PC-3 (cell line): ENCODE data around the gene ZNF43. TPM values are rescaled to one million over a fixed set of nuclear protein-coding genes. Genes with fewer than 3 reads are reported as not detected.
"Not testable (repeated sequence)": the region's sequence is repeated elsewhere in the genome, so short reads cannot be mapped to it uniquely, and the experiment has no call there.

Source experiments
- ATAC-seq: fragments of 200-7000 bp; cut with Tn5 transposase; 2 replicates; pipeline ENCODE4 v1.9.1; 2020; ENCODE audit warnings: mild to moderate bottlenecking, moderate library complexity
- BruUV-seq: library from RNA; stranded (reverse); fragments of 400-500 nt; replicated peaks from 2 replicates; lab custom pipeline; 2021; lab: Mats Ljungman, UMichigan
- CTCF ChIA-PET: fragments of 300-600 bp; sonication (Branson Sonifier 250); formaldehyde crosslinking; loops from one replicate; lab custom pipeline; 2022; ENCODE audit warnings: antibody characterized with exemption; lab: Charles Lee
- POLR2A ChIA-PET: fragments of 300-600 bp; sonication (Branson Sonifier 250); formaldehyde crosslinking; loops from one replicate; lab custom pipeline; 2022; ENCODE audit warnings: antibody characterized with exemption; ENCODE audit not compliant: unreplicated experiment; lab: Charles Lee
- DNase-seq: peaks from one replicate; pipeline ENCODE4 v3.0.0-alpha.2; 2015
- H2AFZ ChIP-seq: fragments of 300-600 bp; sonication (generic); 2 replicates; pipeline ENCODE4 v1.6.0; 2016; ENCODE audit warnings: antibody characterized with exemption, low read length
- H3F3A ChIP-seq: fragments of 300-600 bp; sonication (generic); one replicate; pipeline ENCODE4 v1.6.0; 2017; ENCODE audit warnings: antibody characterized with exemption, low read length, control low read depth, mild to moderate bottlenecking; ENCODE audit not compliant: unreplicated experiment
- H3K27ac ChIP-seq: fragments of 300-600 bp; sonication (generic); 2 replicates; pipeline ENCODE4 v1.5.1; 2016; ENCODE audit warnings: mild to moderate bottlenecking, low read length
- H3K27me3 ChIP-seq: fragments of 300-600 bp; sonication (generic); 2 replicates; pipeline ENCODE4 v1.6.1; 2016; ENCODE audit warnings: low read length, mixed read lengths
- H3K36me3 ChIP-seq: fragments of 300-600 bp; sonication (generic); 2 replicates; pipeline ENCODE4 v1.6.1; 2016; ENCODE audit warnings: low read depth, mixed run types, low read length, mixed read lengths
- H3K4me1 ChIP-seq: fragments of 300-600 bp; sonication (generic); 2 replicates; pipeline ENCODE4 v1.5.1; 2016; ENCODE audit warnings: low read length; ENCODE audit not compliant: insufficient read depth
- H3K4me2 ChIP-seq: fragments of 300-600 bp; sonication (generic); 2 replicates; pipeline ENCODE4 v1.6.0; 2016; ENCODE audit warnings: low read length
- H3K4me3 ChIP-seq: fragments of 300-600 bp; sonication (generic); 2 replicates; pipeline ENCODE4 v1.5.1; 2016; ENCODE audit warnings: mild to moderate bottlenecking, low read length, mixed read lengths
- H3K79me2 ChIP-seq: fragments of 300-600 bp; sonication (generic); 2 replicates; pipeline ENCODE4 v1.6.1; 2017; ENCODE audit warnings: low read length, mixed read lengths
- H3K9ac ChIP-seq: fragments of 300-600 bp; sonication (generic); 2 replicates; pipeline ENCODE4 v1.6.0; 2016; ENCODE audit warnings: mild to moderate bottlenecking, low read length
- H3K9me2 ChIP-seq: fragments of 300-600 bp; sonication (generic); replicated peaks from 2 replicates; pipeline ENCODE4 v1.6.1; 2016; ENCODE audit warnings: mixed run types, low read length, mixed read lengths
- H3K9me3 ChIP-seq: fragments of 300-600 bp; sonication (generic); 2 replicates; pipeline ENCODE4 v1.6.1; 2016; ENCODE audit warnings: low read length, mixed read lengths
- H4K20me1 ChIP-seq: fragments of 300-600 bp; sonication (generic); 2 replicates; pipeline ENCODE4 v1.6.1; 2016; ENCODE audit warnings: low read length, mixed read lengths
- EZH2 ChIP-seq: fragments of 300-600 bp; sonication (generic); IDR thresholded peaks from one replicate; pipeline ENCODE4 v1.6.1; 2017; ENCODE audit warnings: antibody characterized with exemption, mild to moderate bottlenecking, low read length; ENCODE audit not compliant: unreplicated experiment
- EZH2phosphoT487 ChIP-seq: fragments of 300-600 bp; sonication (generic); IDR thresholded peaks from 2 replicates; pipeline ENCODE4 v1.6.1; 2018; ENCODE audit warnings: mild to moderate bottlenecking, antibody characterized with exemption, low read length, borderline replicate concordance
- intact Hi-C: fragments of 100-400 bp; cut with micrococcal nuclease; formaldehyde crosslinking; loops from 2 replicates; pipeline ENCODE4 v1.9.0; 2023
- total RNA-seq: library from RNA; depleted of rRNA; stranded (reverse); fragments of >200 nt; gene quantifications from 2 replicates; pipeline ENCODE4 v1.2.3, GENCODE V29; 2014
- TF ChIP-seq, protein P1 (sequence below): fragments of 300-600 bp; sonication (generic); conservative IDR thresholded peaks from 2 replicates; pipeline ENCODE4 v1.5.1; 2017; ENCODE audit warnings: antibody characterized with exemption, low read depth, mild to moderate bottlenecking, low read length

Gene ZNF43
- total RNA-seq, 1 experiment from 2014 or later: 1.9 TPM

DNA sequence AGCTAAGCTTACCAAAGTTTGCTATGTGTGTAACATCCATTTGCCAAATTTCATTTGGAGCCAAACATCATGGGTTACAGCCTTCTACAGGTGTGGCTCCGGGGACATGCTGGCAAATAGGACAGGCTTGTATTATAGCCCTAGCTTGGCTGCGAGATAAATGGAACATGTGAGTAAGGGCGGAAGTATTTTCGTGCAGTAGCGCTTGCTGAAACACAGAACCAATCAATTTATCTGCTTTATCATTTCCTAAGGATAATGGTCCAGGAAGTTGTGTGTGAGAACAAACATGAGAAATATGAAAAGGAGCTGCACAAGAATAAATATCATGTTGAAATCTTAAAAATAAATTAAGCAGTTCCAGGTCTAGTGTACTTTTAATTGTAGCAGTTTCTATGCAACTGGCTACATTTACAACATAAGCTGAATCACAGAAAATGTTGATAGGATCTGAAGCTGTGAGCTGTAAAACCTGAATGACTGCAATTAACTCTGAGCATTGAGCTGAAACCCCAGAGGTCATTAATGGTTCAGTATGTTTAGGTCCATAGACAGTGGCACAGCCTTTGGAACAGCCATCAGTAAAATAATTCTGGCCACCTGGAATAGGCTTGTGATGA, 46.4 kb downstream of the ZNF43 start:
- POLR2A ChIA-PET: no interaction called here
- DNase-seq (no peak), ATAC-seq (no peak)
- Histone ChIP-seq H3K9me2 (no peaks in the 10 kb centered on the region), H3F3A (no peaks in the 10 kb centered on the region), H3K9me3 (peaks cover 27% of the 10 kb centered on the region; the same call in 1 of the 2 replicates), H3K27ac (no peak overlapping the region), H2AFZ (no peak overlapping the region), H3K4me1 (no peaks in the 10 kb centered on the region), H3K4me3 (no peak overlapping the region), H3K9ac (no peak overlapping the region), H3K36me3 (no peaks in the 10 kb centered on the region; the same call in 1 of the 2 replicates), H3K79me2 (no peaks in the 10 kb centered on the region), H4K20me1 (no peaks in the 10 kb centered on the region), H3K27me3 (no peaks in the 10 kb centered on the region), H3K4me2 (no peak overlapping the region)
- no peak for TF ChIP-seq EZH2phosphoT487
- TF ChIP-seq, protein P1, sequence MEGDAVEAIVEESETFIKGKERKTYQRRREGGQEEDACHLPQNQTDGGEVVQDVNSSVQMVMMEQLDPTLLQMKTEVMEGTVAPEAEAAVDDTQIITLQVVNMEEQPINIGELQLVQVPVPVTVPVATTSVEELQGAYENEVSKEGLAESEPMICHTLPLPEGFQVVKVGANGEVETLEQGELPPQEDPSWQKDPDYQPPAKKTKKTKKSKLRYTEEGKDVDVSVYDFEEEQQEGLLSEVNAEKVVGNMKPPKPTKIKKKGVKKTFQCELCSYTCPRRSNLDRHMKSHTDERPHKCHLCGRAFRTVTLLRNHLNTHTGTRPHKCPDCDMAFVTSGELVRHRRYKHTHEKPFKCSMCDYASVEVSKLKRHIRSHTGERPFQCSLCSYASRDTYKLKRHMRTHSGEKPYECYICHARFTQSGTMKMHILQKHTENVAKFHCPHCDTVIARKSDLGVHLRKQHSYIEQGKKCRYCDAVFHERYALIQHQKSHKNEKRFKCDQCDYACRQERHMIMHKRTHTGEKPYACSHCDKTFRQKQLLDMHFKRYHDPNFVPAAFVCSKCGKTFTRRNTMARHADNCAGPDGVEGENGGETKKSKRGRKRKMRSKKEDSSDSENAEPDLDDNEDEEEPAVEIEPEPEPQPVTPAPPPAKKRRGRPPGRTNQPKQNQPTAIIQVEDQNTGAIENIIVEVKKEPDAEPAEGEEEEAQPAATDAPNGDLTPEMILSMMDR: no peak
- no peak for TF ChIP-seq EZH2
- intact Hi-C loops: no loop called here
- BruUV-seq: no TSS peak
- CTCF ChIA-PET: no interaction called here

DNA sequence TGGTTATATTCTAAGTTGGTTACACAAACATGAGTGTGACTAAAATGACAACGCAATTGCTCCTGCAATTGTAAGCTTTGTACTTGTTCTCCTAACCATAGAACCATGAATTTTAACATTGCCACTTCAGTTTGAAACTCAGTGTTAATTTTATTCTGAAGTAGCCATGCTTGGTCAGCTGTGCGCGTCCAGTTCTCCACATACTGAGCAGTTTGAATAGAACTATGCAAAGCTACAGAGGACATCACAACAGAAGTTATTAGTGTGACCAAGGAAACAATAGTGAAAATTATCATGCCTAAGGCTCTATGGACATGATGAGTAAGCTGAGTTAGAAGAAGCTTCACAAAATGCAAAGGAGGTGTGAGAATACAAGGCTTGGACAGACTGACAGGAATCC, 49.0 kb downstream of the ZNF43 start:
- intact Hi-C loops: no loop called here
- DNase-seq: no peak
- Histone ChIP-seq H3K27ac (no peak overlapping the region), H2AFZ (no peak overlapping the region), H3K9ac (no peak overlapping the region), H3K9me2 (no peaks in the 10 kb centered on the region), H3K27me3 (no peaks in the 10 kb centered on the region), H3K36me3 (no peaks in the 10 kb centered on the region; the same call in 1 of the 2 replicates), H3K4me2 (no peak overlapping the region), H3K9me3 (peaks cover 24% of the 10 kb centered on the region), H3K4me1 (no peaks in the 10 kb centered on the region), H3K79me2 (no peaks in the 10 kb centered on the region), H4K20me1 (no peaks in the 10 kb centered on the region), H3F3A (no peaks in the 10 kb centered on the region), H3K4me3 (no peak overlapping the region)
- ChIA-PET POLR2A (no interaction called here), CTCF (no interaction called here)
- ATAC-seq: no peak
- no TSS peak for BruUV-seq
- TF ChIP-seq EZH2 (no peak), EZH2phosphoT487 (no peak)
- TF ChIP-seq, protein P1: no peak

DNA sequence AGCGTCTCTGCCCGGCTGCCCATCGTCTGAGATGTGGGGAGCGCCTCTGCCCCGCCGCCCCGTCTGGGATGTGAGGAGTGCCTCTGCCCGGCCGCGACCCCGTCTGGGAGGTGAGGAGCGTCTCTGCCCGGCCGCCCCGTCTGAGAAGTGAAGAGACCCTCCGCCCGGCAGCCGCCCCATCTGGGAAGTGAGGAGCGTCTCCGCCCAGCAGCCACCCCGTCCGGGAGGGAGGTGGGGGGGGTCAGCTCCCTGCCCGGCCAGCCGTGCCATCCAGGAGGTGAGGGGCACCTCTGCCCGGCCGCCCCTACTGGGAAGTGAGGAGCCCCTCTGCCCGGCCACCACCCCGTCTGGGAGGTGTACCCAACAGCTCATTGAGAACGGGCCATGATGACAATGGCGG, 60.2 kb downstream of the ZNF43 start:
- H3K4me2 ChIP-seq, H4K20me1 ChIP-seq, H3K36me3 ChIP-seq, H3K9me2 ChIP-seq, H3K4me3 ChIP-seq, H2AFZ ChIP-seq, H3K79me2 ChIP-seq, intact Hi-C loops, H3K4me1 ChIP-seq, H3K27ac ChIP-seq, ATAC-seq, H3K9ac ChIP-seq, DNase-seq, H3F3A ChIP-seq, POLR2A ChIA-PET, BruUV-seq, CTCF ChIA-PET, H3K27me3 ChIP-seq: not testable (repeated sequence)
- H3K9me3 ChIP-seq: peaks cover 20% of the 10 kb centered on the region
